H1 (cell line): ENCODE results near the gene SPTBN1. TPM values are rescaled to one million over a fixed set of nuclear protein-coding genes. Genes with fewer than 3 reads are reported as not detected.

Experiments
- CTCF ChIA-PET: fragments of 300-600 bp; sonication (Branson Sonifier 250); formaldehyde crosslinking; loops from one replicate; lab custom pipeline; 2021; ENCODE audit not compliant: partially characterized antibody; lab: Charles Lee
- POLR2A ChIA-PET: fragments of 300-600 bp; sonication (Branson Sonifier 250); formaldehyde crosslinking; loops from one replicate; lab custom pipeline; 2021; ENCODE audit warnings: inconsistent platforms; ENCODE audit not compliant: partially characterized antibody; lab: Charles Lee
- DNase-seq, 2 experiments: peaks; one replicate each; pipeline versions ENCODE4 v3.0.0 to v3.0.0-alpha.2; 2010 to 2022; ENCODE audit warnings: low spot score in 2 of 2, low read depth in 1 of 2, mixed read lengths in 1 of 2
- FAIRE-seq: peaks from 2 replicates; lab custom pipeline; 2011; peaks lifted over from hg19 to GRCh38; lab: Jason Lieb, UNC
- H2AFZ ChIP-seq: 2 replicates; pipeline ENCODE4 v1.8.1; 2012; ENCODE audit warnings: low read length, inconsistent platforms
- H2AK5ac ChIP-seq: 2 replicates; pipeline ENCODE4 v1.6.1; 2013; ENCODE audit warnings: low read depth, low read length
- H2BK120ac ChIP-seq: replicated peaks from 2 replicates; pipeline ENCODE3; 2013; ENCODE audit warnings: low read depth, low read length, inconsistent platforms
- H2BK12ac ChIP-seq: 2 replicates; pipeline ENCODE4 v1.6.1; 2013; ENCODE audit warnings: low read depth, low read length
- H2BK15ac ChIP-seq: 2 replicates; pipeline ENCODE4 v1.6.1; 2013; ENCODE audit warnings: low read length
- H2BK20ac ChIP-seq: 2 replicates; pipeline ENCODE4 v1.6.1; 2013; ENCODE audit warnings: low read length
- H2BK5ac ChIP-seq: 2 replicates; pipeline ENCODE4 v1.6.1; 2013; ENCODE audit warnings: low read depth, low read length
- H3K14ac ChIP-seq: 2 replicates; pipeline ENCODE4 v1.6.1; 2013; ENCODE audit warnings: inconsistent platforms; ENCODE audit not compliant: insufficient read length
- H3K18ac ChIP-seq: 2 replicates; pipeline ENCODE4 v1.6.1; 2013; ENCODE audit warnings: low read length; ENCODE audit errors: extremely low read depth
- H3K23ac ChIP-seq: 2 replicates; pipeline ENCODE4 v1.6.1; 2013; ENCODE audit warnings: inconsistent platforms; ENCODE audit not compliant: insufficient read length
- H3K23me2 ChIP-seq: 2 replicates; pipeline ENCODE4 v1.6.1; 2013; ENCODE audit warnings: low read depth, low read length
- H3K27ac ChIP-seq: 2 replicates; pipeline ENCODE4 v1.6.1; 2011; ENCODE audit warnings: low read depth, low read length, inconsistent platforms
- H3K27me3 ChIP-seq, 4 experiments: replicated peaks in 1 of 4; 1 replicate in 1 of 4; 2 replicates in 3 of 4; pipeline versions ENCODE4 v1.6.1 to v1.8.1; 2011 to 2013; ENCODE audit warnings: low read length in 3 of 4, mild to moderate bottlenecking in 3 of 4, inconsistent platforms in 2 of 4, mixed read lengths in 2 of 4, moderate library complexity in 1 of 4; ENCODE audit not compliant: control insufficient read depth in 3 of 4, insufficient read depth in 3 of 4; ENCODE audit errors: extremely low read depth in 1 of 4
- H3K36me3 ChIP-seq, 4 experiments: 2 replicates each; pipeline versions ENCODE4 v1.6.1 to v1.8.1; 2011 to 2013; ENCODE audit warnings: mild to moderate bottlenecking in 4 of 4, low read length in 3 of 4, moderate library complexity in 2 of 4, control low read depth in 1 of 4, inconsistent platforms in 1 of 4; ENCODE audit not compliant: insufficient read depth in 4 of 4, control insufficient read depth in 2 of 4
- H3K4ac ChIP-seq: replicated peaks from 2 replicates; pipeline ENCODE3; 2013; ENCODE audit warnings: low read length, low read depth, mixed read lengths, inconsistent platforms; ENCODE audit not compliant: insufficient read length
- H3K4me1 ChIP-seq, 4 experiments: replicated peaks in 1 of 4; 1 replicate in 1 of 4; 2 replicates in 3 of 4; pipeline versions ENCODE4 v1.6.1 to v1.8.1; 2011 to 2013; ENCODE audit warnings: low read length in 3 of 4, inconsistent platforms in 2 of 4, mixed read lengths in 1 of 4; ENCODE audit not compliant: insufficient read depth in 4 of 4, control insufficient read depth in 3 of 4
- H3K4me2 ChIP-seq, 2 experiments: 2 replicates each; pipeline versions ENCODE4 v1.6.1 to v1.8.1; 2011 to 2013; ENCODE audit warnings: low read depth in 2 of 2, low read length in 2 of 2, control low read depth in 1 of 2, inconsistent platforms in 1 of 2, mild to moderate bottlenecking in 1 of 2; ENCODE audit not compliant: insufficient read depth in 1 of 2
- H3K4me3 ChIP-seq, 4 experiments: fragments of 200-600, 300-600 bp in 1 of 4; sonication (generic), shearing (Covaris generic), sonication (Bioruptor Twin) in 1 of 4; 2 replicates each; pipeline versions ENCODE4 v1.5.1 to v1.8.1; 2011 to 2016; ENCODE audit warnings: low read length in 4 of 4, low read depth in 3 of 4, control low read depth in 2 of 4, inconsistent platforms in 2 of 4, mild to moderate bottlenecking in 2 of 4, mixed read lengths in 1 of 4, moderate library complexity in 1 of 4; ENCODE audit not compliant: insufficient read depth in 2 of 4; ENCODE audit errors: extremely low read depth in 1 of 4
- H3K56ac ChIP-seq: replicated peaks from 2 replicates; pipeline ENCODE3; 2013; ENCODE audit warnings: low read depth, mild to moderate bottlenecking, mixed read lengths, low read length, inconsistent platforms; ENCODE audit not compliant: insufficient read length
- H3K79me1 ChIP-seq: 2 replicates; pipeline ENCODE4 v1.6.1; 2013; ENCODE audit warnings: low read depth, low read length, control low read depth
- H3K79me2 ChIP-seq, 2 experiments: 2 replicates each; pipeline versions ENCODE4 v1.6.1 to v1.8.1; 2012 to 2013; ENCODE audit warnings: low read length in 2 of 2, mild to moderate bottlenecking in 2 of 2, inconsistent platforms in 1 of 2; ENCODE audit not compliant: insufficient read depth in 2 of 2, control insufficient read depth in 1 of 2
- H3K9ac ChIP-seq, 4 experiments: replicated peaks in 1 of 4; 1 replicate in 1 of 4; 2 replicates in 3 of 4; pipeline versions ENCODE4 v1.6.1 to v1.8.1; 2011 to 2013; ENCODE audit warnings: low read depth in 3 of 4, low read length in 3 of 4, control low read depth in 2 of 4, mild to moderate bottlenecking in 2 of 4, moderate library complexity in 2 of 4, inconsistent platforms in 1 of 4; ENCODE audit errors: extremely low read depth in 1 of 4
- H3K9me3 ChIP-seq, 2 experiments: 2 replicates each; pipeline versions ENCODE4 v1.6.1 to v1.8.1; 2012 to 2013; ENCODE audit warnings: mild to moderate bottlenecking in 2 of 2, moderate library complexity in 2 of 2, control low read depth in 1 of 2, inconsistent platforms in 1 of 2, low read depth in 1 of 2, low read length in 1 of 2, mixed read lengths in 1 of 2; ENCODE audit not compliant: insufficient read depth in 2 of 2
- H4K20me1 ChIP-seq, 2 experiments: replicated peaks in 1 of 2; 2 replicates each; pipeline versions ENCODE3 to v1.8.1; 2011 to 2013; ENCODE audit warnings: inconsistent platforms in 2 of 2, low read length in 2 of 2, mild to moderate bottlenecking in 1 of 2; ENCODE audit not compliant: insufficient read depth in 2 of 2, control insufficient read depth in 1 of 2
- H4K5ac ChIP-seq: 2 replicates; pipeline ENCODE4 v1.6.1; 2013; ENCODE audit warnings: low read length, low read depth, mixed read lengths, inconsistent platforms; ENCODE audit not compliant: insufficient read length
- H4K8ac ChIP-seq: 2 replicates; pipeline ENCODE4 v1.8.0; 2013; ENCODE audit warnings: mild to moderate bottlenecking, moderate library complexity, low read length, inconsistent platforms; ENCODE audit not compliant: insufficient read depth; ENCODE audit errors: extremely low read depth
- H4K91ac ChIP-seq: replicated peaks from 2 replicates; pipeline ENCODE3; 2013; ENCODE audit warnings: low read length, mixed read lengths, inconsistent platforms; ENCODE audit not compliant: insufficient read length
- ATF3 ChIP-seq: IDR thresholded peaks from 2 replicates; pipeline ENCODE4 v1.6.1; 2011; ENCODE audit warnings: low read depth, mild to moderate bottlenecking, low read length; ENCODE audit not compliant: insufficient read depth
- CBX8 ChIP-seq: fragments of 300-800, 300-1000 bp; sonication (generic); IDR thresholded peaks from 2 replicates; pipeline ENCODE4 v1.7.1; 2016; ENCODE audit warnings: low read depth, low read length, borderline replicate concordance
- CEBPB ChIP-seq: IDR thresholded peaks from 2 replicates; pipeline ENCODE4 v1.6.1; 2012; ENCODE audit warnings: low read depth, low read length
- CTBP2 ChIP-seq: IDR thresholded peaks from 2 replicates; pipeline ENCODE4 v1.7.0; 2011; ENCODE audit warnings: borderline replicate concordance, mild to moderate bottlenecking, moderate library complexity, mixed read lengths, low read length; ENCODE audit not compliant: insufficient read depth, insufficient read length
- CTCF ChIP-seq, 3 experiments: IDR thresholded peaks; 1 replicate in 2 of 3; 2 replicates in 1 of 3; pipeline versions ENCODE4 v1.5.1 to v1.6.1; 2011; ENCODE audit warnings: low read length in 3 of 3, mild to moderate bottlenecking in 3 of 3, inconsistent platforms in 2 of 3, low read depth in 1 of 3, moderate library complexity in 1 of 3; ENCODE audit not compliant: insufficient read depth in 1 of 3; ENCODE audit errors: control extremely low read depth in 1 of 3
- KDM5A ChIP-seq: fragments of 200-600 bp; IDR thresholded peaks from 2 replicates; pipeline ENCODE4 v1.7.1; 2012; ENCODE audit warnings: mild to moderate bottlenecking, low read length, inconsistent platforms, mixed read lengths
- MAFK ChIP-seq: IDR thresholded peaks from 2 replicates; pipeline ENCODE4 v1.6.1; 2012; ENCODE audit warnings: low read depth, mild to moderate bottlenecking, improper control_type of control experiment, low read length
- RAD21 ChIP-seq, 2 experiments: IDR thresholded peaks in 1 of 2; conservative IDR thresholded peaks in 1 of 2; 2 replicates each; pipeline ENCODE4 v1.6.1; 2011; ENCODE audit warnings: low read depth in 2 of 2, low read length in 2 of 2, improper control_type of control experiment in 1 of 2, inconsistent platforms in 1 of 2, mild to moderate bottlenecking in 1 of 2, moderate library complexity in 1 of 2
- SRF ChIP-seq: IDR thresholded peaks from 2 replicates; pipeline ENCODE4 v1.6.1; 2011; ENCODE audit warnings: mild to moderate bottlenecking, low read depth, low read length, moderate library complexity
- TBP ChIP-seq: IDR thresholded peaks from 2 replicates; pipeline ENCODE4 v1.6.1; 2011; ENCODE audit warnings: low read depth, low read length, improper control_type of control experiment
- TEAD4 ChIP-seq: IDR thresholded peaks from 2 replicates; pipeline ENCODE4 v1.6.1; 2012; ENCODE audit warnings: low read depth, low read length, inconsistent platforms, mixed read lengths
- WGBS, 2 experiments: shearing (Covaris generic) in 1 of 2; methylation state at CpG; one replicate each; pipeline versions ENCODE4 v1.1.6 to v1.1.7; 2013 to 2015; ENCODE audit warnings: low lambda C conversion rate in 2 of 2, mixed read lengths in 2 of 2, inconsistent platforms in 1 of 2, low coverage in 1 of 2, missing lambda C conversion rate in 1 of 2; ENCODE audit not compliant: insufficient replicate concordance in 2 of 2, insufficient coverage in 1 of 2, insufficient read length in 1 of 2; ENCODE audit errors: extremely low coverage in 1 of 2, missing lambda C conversion rate in 1 of 2; 5-methylcytosine and 5-hydroxymethylcytosine counted together
- polyA plus RNA-seq, 7 experiments: library from polyadenylated mRNA; depleted of rRNA in 3 of 7; stranded (reverse) in 5 of 7; unstranded in 2 of 7; fragments of >200 nt in 5 of 7; fragments of 200-250 nt in 2 of 7; gene quantifications; 1 replicate in 5 of 7; 2 replicates in 1 of 7; 4 replicates in 1 of 7; pipeline versions ENCODE4 v1.2.1 to v1.2.3, GENCODE V29; 2011 to 2013; ENCODE audit warnings: missing spikeins in 2 of 7, mixed read lengths in 2 of 7
- total RNA-seq: library from RNA; stranded (reverse); fragmentation: NEBNext Ultra II Directional; extraction: Animal tissue kit (Norgen Biotek cat#: 25700); gene quantifications from 2 replicates; pipeline ENCODE4 v1.2.1, GENCODE V29; 2021

SPTBN1 gene
- total and polyA plus RNA-seq, 2 of the 8 experiments (the other 6 are each of a cell fraction or from before 2014, with no cell fraction given) = 31.8 to 180 TPM

DNA sequence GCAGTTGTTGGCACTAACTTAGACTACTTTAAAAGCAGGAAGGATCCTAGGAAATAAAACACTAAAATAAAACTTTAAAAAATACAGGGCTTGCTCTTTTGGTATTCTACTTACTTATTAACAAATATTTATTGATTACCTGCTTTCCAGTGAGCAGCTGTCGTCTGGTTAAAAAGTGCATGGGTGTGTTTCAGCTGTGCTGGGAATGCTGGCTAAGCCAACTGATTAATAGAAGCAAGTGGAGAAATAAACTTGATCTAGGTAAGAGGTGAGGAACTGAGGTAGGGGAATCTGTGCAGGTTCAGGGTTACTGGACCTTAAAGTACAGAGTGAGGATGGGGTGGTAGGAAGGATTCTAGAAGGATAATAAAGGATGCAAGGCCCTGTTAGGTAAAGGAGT, 110.8 kb downstream of the SPTBN1 start:
- H2AK5ac ChIP-seq = no peak overlapping the region
- H4K91ac ChIP-seq = no peak overlapping the region
- H4K8ac ChIP-seq = no peak overlapping the region
- H3K36me3 ChIP-seq = no peaks in the 10 kb centered on the region; a peak in 2 of 8 replicates
- no peak overlapping the region for H3K56ac ChIP-seq
- H2BK12ac ChIP-seq = no peak overlapping the region
- H3K9ac ChIP-seq = no peak overlapping the region
- H4K5ac ChIP-seq = no peak overlapping the region
- no peak overlapping the region for H2AFZ ChIP-seq
- no peaks in the 10 kb centered on the region for H3K27me3 ChIP-seq
- H3K18ac ChIP-seq = no peak overlapping the region
- H3K4me2 ChIP-seq = no peak overlapping the region
- no peak for FAIRE-seq
- peaks cover 30 to 99% of the 10 kb centered on the region in 2 experiments for H3K79me2 ChIP-seq
- no peak overlapping the region for H3K27ac ChIP-seq
- no peak overlapping the region for H3K4ac ChIP-seq
- H3K23ac ChIP-seq = no peak overlapping the region
- H3K9me3 ChIP-seq = no peaks in the 10 kb centered on the region
- no peak for DNase-seq
- no peak overlapping the region for H2BK20ac ChIP-seq
- H3K23me2 ChIP-seq = peaks cover 2% of the 10 kb centered on the region; the same call in 1 of the 2 replicates
- H3K4me1 ChIP-seq = peaks cover 5 to 20% (median 18%) of the 10 kb centered on the region in 4 experiments
- CTCF ChIA-PET = interaction anchor here (1.4 kb wide), 1 partner anchor 9 kb away, joined by 3 read pairs; no protein-coding TSS in a partner anchor
- H4K20me1 ChIP-seq = peaks cover 15 to 22% of the 10 kb centered on the region in 2 experiments
- POLR2A ChIA-PET = no interaction called here
- H3K79me1 ChIP-seq = peaks cover 7% of the 10 kb centered on the region
- 80% methylated on average over 1 of the region's 1 CpG; no CpG with 5 or more reads in 1 of the 2 experiments for WGBS, 2 experiments
- H2BK5ac ChIP-seq = no peak overlapping the region
- H2BK15ac ChIP-seq = no peak overlapping the region
- H3K4me3 ChIP-seq = no peak overlapping the region
- H3K14ac ChIP-seq = no peak overlapping the region
- no peak overlapping the region for H2BK120ac ChIP-seq
- no peak for TF ChIP-seq TEAD4
- no peak for TF ChIP-seq ATF3
- TF ChIP-seq CBX8 = no peak
- TF ChIP-seq MAFK = no peak
- no peak for TF ChIP-seq SRF
- TF ChIP-seq KDM5A = no peak
- no peak for TF ChIP-seq CTBP2
- TF ChIP-seq CTCF (IDR thresholded peaks at IDR 0.05; ENCODE audit: control extremely low read depth in 1 of 3, insufficient read depth in 1 of 3, low read depth in 1 of 3, low read length in 3 of 3) = no peak
- TF ChIP-seq RAD21 (IDR thresholded peaks at IDR 0.05 in 1 of 2, conservative IDR thresholded peaks at IDR 0.05 in 1 of 2; ENCODE audit: low read depth in 2 of 2, low read length in 2 of 2) = no peak
- TF ChIP-seq TBP = no peak
- no peak for TF ChIP-seq CEBPB
